ENCODE data around the gene LRRC52. TPM values are rescaled to one million over a fixed set of nuclear protein-coding genes. Genes with fewer than 3 reads are reported as not detected.

Gene LRRC52
- polyA plus RNA-seq, 1 of the 3 experiments (the other 2 are of a cell fraction), result not detected

GRCh38 chr1:165592945-165593823 is 49.4 kb downstream of the LRRC52 start:
- no peaks in the 10 kb centered on the region for H3K9me3 ChIP-seq
- no peak overlapping the region for H3K9ac ChIP-seq
- peaks cover 4% of the 10 kb centered on the region for H3F3A ChIP-seq (replicated peaks; ENCODE audit: insufficient read depth)
- TF ChIP-seq MXI1 (IDR thresholded peaks at IDR 0.05; ENCODE audit: low read depth, low read length) (no peak), RAD21 (IDR thresholded peaks at IDR 0.05; ENCODE audit: low read length) (peak; percentile 97), IRF3 (IDR thresholded peaks at IDR 0.05; ENCODE audit: low read depth, low read length) (no peak), CTCF (IDR thresholded peaks at IDR 0.05) (peak; percentile 97), SMC3 (IDR thresholded peaks at IDR 0.05; ENCODE audit: low read depth, low read length) (peak; percentile 71), USF2 (IDR thresholded peaks at IDR 0.05; ENCODE audit: borderline replicate concordance, low read depth, low read length) (no peak)
- H2AFZ ChIP-seq (ENCODE audit: low read depth), result no peak overlapping the region
- peaks cover 0 to 5% of the 10 kb centered on the region in 2 experiments; a peak in 2 of 4 replicates for H3K4me1 ChIP-seq (ENCODE audit: control insufficient read depth in 1 of 2, insufficient read depth in 2 of 2, low read depth in 1 of 2, low read length in 1 of 2)
- H3K27ac ChIP-seq (ENCODE audit: low read depth in 2 of 2, low read length in 1 of 2), result no peak overlapping the region
- ChIA-PET POLR2A (no interaction called here), CTCF (interaction anchor here (0.5 to 16.7 kb wide), 49 partner anchors 8 to 921 kb away, joined by 3 to 277 read pairs (median 4); no protein-coding TSS in a partner anchor)
- no peak overlapping the region for H3K4me2 ChIP-seq
- H3K79me2 ChIP-seq (ENCODE audit: insufficient read depth), result no peaks in the 10 kb centered on the region
- H4K20me1 ChIP-seq (ENCODE audit: insufficient read depth), result no peaks in the 10 kb centered on the region
- H3K27me3 ChIP-seq (ENCODE audit: insufficient read depth), result peaks cover 7% of the 10 kb centered on the region; the same call in 1 of the 2 replicates
- no peak overlapping the region; a peak in 1 of 4 replicates for H3K4me3 ChIP-seq (ENCODE audit: low read depth in 2 of 2, low read length in 1 of 2)
- peak; percentile 60 for DNase-seq
- H3K36me3 ChIP-seq (replicated peaks in 1 of 2; ENCODE audit: control insufficient read depth in 1 of 2, insufficient read depth in 2 of 2, low read length in 1 of 2), result no peaks in the 10 kb centered on the region
- under 1% methylated on average over 10 of the region's 10 CpGs for WGBS (ENCODE audit: low lambda C conversion rate)
- H3K9me2 ChIP-seq, result no peaks in the 10 kb centered on the region

- no peaks in the 10 kb centered on the region for H3K9me3 ChIP-seq
- no peak for DNase-seq
- H3K27ac ChIP-seq (ENCODE audit: low read depth in 2 of 2, low read length in 1 of 2), result no peak overlapping the region
- ChIA-PET CTCF (interaction anchor here (1.0 to 16.7 kb wide), 5 partner anchors 11 to 228 kb away, joined by 3 to 277 read pairs (median 6); no protein-coding TSS in a partner anchor), POLR2A (no interaction called here)
- peaks cover 4% of the 10 kb centered on the region for H3F3A ChIP-seq (replicated peaks; ENCODE audit: insufficient read depth)
- TF ChIP-seq PBX3 (IDR thresholded peaks at IDR 0.05), result peak; percentile 63
- no peak for TF ChIP-seq POLR2AphosphoS5 (IDR thresholded peaks at IDR 0.05; ENCODE audit: low read depth, low read length)
- TF ChIP-seq REST (IDR thresholded peaks at IDR 0.05; ENCODE audit: low read depth, low read length), result no peak
- H3K9me2 ChIP-seq, result no peaks in the 10 kb centered on the region
- WGBS (ENCODE audit: low lambda C conversion rate), result 24% methylated on average over 1 of the region's 1 CpG
- no peak overlapping the region for H3K4me2 ChIP-seq
- H4K20me1 ChIP-seq (ENCODE audit: insufficient read depth), result no peaks in the 10 kb centered on the region
- H3K4me1 ChIP-seq (ENCODE audit: control insufficient read depth in 1 of 2, insufficient read depth in 2 of 2, low read depth in 1 of 2, low read length in 1 of 2), result peaks cover 5% of the 10 kb centered on the region in 2 experiments; a peak in 3 of 4 replicates
- H3K27me3 ChIP-seq (ENCODE audit: insufficient read depth), result 0 out of 2 replicates have a peak, but pooled peaks cover 7% of the 10 kb centered on the region
- H2AFZ ChIP-seq (ENCODE audit: low read depth), result no peak overlapping the region
- no peak overlapping the region for H3K9ac ChIP-seq
- H3K36me3 ChIP-seq (replicated peaks in 1 of 2; ENCODE audit: control insufficient read depth in 1 of 2, insufficient read depth in 2 of 2, low read length in 1 of 2), result no peaks in the 10 kb centered on the region
- no peaks in the 10 kb centered on the region for H3K79me2 ChIP-seq (ENCODE audit: insufficient read depth)
- H3K4me3 ChIP-seq (ENCODE audit: low read depth in 2 of 2, low read length in 1 of 2), result no peak overlapping the region
Observed at GRCh38 chr1:165595246-165595938, 51.6 kb downstream of the LRRC52 start.

Data from SK-N-SH (cell line).